Keratinocyte (primary cell): ENCODE results near the gene TJP2. TPM values are rescaled to one million over a fixed set of nuclear protein-coding genes. Genes with fewer than 3 reads are reported as not detected.

Experiments used
- DNase-seq: peaks from one replicate; pipeline ENCODE4 v3.0.0-alpha.2; 2011; ENCODE audit warnings: low read depth, missing footprints, low spot score
- FAIRE-seq: peaks from 2 replicates; lab custom pipeline; 2011; peaks lifted over from hg19 to GRCh38; lab: Jason Lieb, UNC
- H2AFZ ChIP-seq: 2 replicates; pipeline ENCODE4 v1.6.0; 2012; ENCODE audit warnings: low read length, control low read depth, inconsistent platforms; ENCODE audit not compliant: control insufficient read depth
- H3K27ac ChIP-seq: 2 replicates; pipeline ENCODE4 v1.5.1; 2011; ENCODE audit warnings: low read length; ENCODE audit not compliant: control insufficient read depth, insufficient read depth
- H3K27me3 ChIP-seq: 3 replicates; pipeline ENCODE4 v1.6.0; 2011; ENCODE audit warnings: low read length; ENCODE audit not compliant: control insufficient read depth, insufficient read depth; ENCODE audit errors: extremely low read depth
- H3K36me3 ChIP-seq, 2 experiments: 2 replicates in 1 of 2; 3 replicates in 1 of 2; pipeline ENCODE4 v1.5.1; 2011; ENCODE audit warnings: low read length in 2 of 2, mild to moderate bottlenecking in 1 of 2; ENCODE audit not compliant: control insufficient read depth in 2 of 2, insufficient read depth in 2 of 2; ENCODE audit errors: extremely low read depth in 1 of 2
- H3K4me1 ChIP-seq: 3 replicates; pipeline ENCODE4 v1.5.1; 2011; ENCODE audit warnings: low read length; ENCODE audit not compliant: control insufficient read depth, insufficient read depth; ENCODE audit errors: extremely low read depth
- H3K4me2 ChIP-seq: 3 replicates; pipeline ENCODE4 v1.6.0; 2011; ENCODE audit warnings: low read depth, low read length; ENCODE audit not compliant: control insufficient read depth, insufficient read depth; ENCODE audit errors: extremely low read depth
- H3K4me3 ChIP-seq, 3 experiments: fragments of 200-600 bp in 1 of 3; sonication (generic) in 1 of 3; 2 replicates in 2 of 3; 3 replicates in 1 of 3; pipeline ENCODE4 v1.5.1; 2011 to 2016; ENCODE audit warnings: low read length in 3 of 3, mild to moderate bottlenecking in 3 of 3, control low read depth in 2 of 3, inconsistent platforms in 1 of 3, low read depth in 1 of 3, mixed read lengths in 1 of 3, mixed run types in 1 of 3, moderate library complexity in 1 of 3; ENCODE audit not compliant: control insufficient read depth in 2 of 3, insufficient read depth in 2 of 3; ENCODE audit errors: extremely low read depth in 1 of 3
- H3K79me2 ChIP-seq: 2 replicates; pipeline ENCODE4 v1.6.0; 2012; ENCODE audit warnings: low read length; ENCODE audit not compliant: control insufficient read depth, insufficient read depth
- H3K9ac ChIP-seq: 3 replicates; pipeline ENCODE4 v1.6.0; 2011; ENCODE audit warnings: low read length; ENCODE audit not compliant: control insufficient read depth, insufficient read depth; ENCODE audit errors: extremely low read depth
- H3K9me1 ChIP-seq: 3 replicates; pipeline ENCODE4 v1.6.0; 2011; ENCODE audit warnings: low read length; ENCODE audit not compliant: control insufficient read depth, insufficient read depth; ENCODE audit errors: extremely low read depth
- H3K9me3 ChIP-seq: 2 replicates; pipeline ENCODE4 v1.5.1; 2012; ENCODE audit warnings: low read depth, low read length; ENCODE audit not compliant: control insufficient read depth
- H4K20me1 ChIP-seq: 3 replicates; pipeline ENCODE4 v1.6.0; 2011; ENCODE audit warnings: low read length; ENCODE audit not compliant: control insufficient read depth, insufficient read depth; ENCODE audit errors: extremely low read depth
- CTCF ChIP-seq, 3 experiments: IDR thresholded peaks in 1 of 3; conservative IDR thresholded peaks in 1 of 3; optimal IDR thresholded peaks in 1 of 3; 2 replicates in 2 of 3; 3 replicates in 1 of 3; pipeline versions ENCODE3 to v1.5.1; 2011; ENCODE audit warnings: low read length in 3 of 3, mild to moderate bottlenecking in 3 of 3, moderate library complexity in 2 of 3, control low read depth in 1 of 3, inconsistent platforms in 1 of 3; ENCODE audit not compliant: insufficient read depth in 2 of 3; ENCODE audit errors: extremely low read depth in 1 of 3
- EZH2 ChIP-seq: IDR thresholded peaks from one replicate; pipeline ENCODE4 v1.6.1; 2012; ENCODE audit warnings: inconsistent platforms, mild to moderate bottlenecking, low read length, moderate library complexity
- dilution Hi-C: fragments of 300-500 bp; cut with MboI; formaldehyde crosslinking; loops from one replicate; pipeline ENCODE4 v1.7.0; 2020; ENCODE audit warnings: low sequenced_read_pairs; ENCODE audit not compliant: extremely low pct_ligation_motif_present
- polyA plus RNA-seq, 5 experiments: library from polyadenylated mRNA; depleted of rRNA in 3 of 5; stranded (reverse) in 3 of 5; stranded (forward) in 1 of 5; unstranded in 1 of 5; fragments of >200 nt; gene quantifications; 1 replicate in 1 of 5; 2 replicates in 3 of 5; 3 replicates in 1 of 5; pipeline versions ENCODE4 v1.2.1 to v1.2.3, GENCODE V29; 2011 to 2012; ENCODE audit warnings: missing spikeins in 2 of 5, low read depth in 1 of 5, low replicate concordance in 1 of 5

The TJP2 gene
- polyA plus RNA-seq, 1 donor (not counting 4 experiments of a cell fraction or from before 2014, with no cell fraction given), result 74.8 TPM

- Histone ChIP-seq H3K9ac (no peak overlapping the region), H3K9me1 (no peaks in the 10 kb centered on the region), H3K4me3 (no peak overlapping the region), H4K20me1 (no peaks in the 10 kb centered on the region), H3K4me1 (no peaks in the 10 kb centered on the region), H3K27ac (no peak overlapping the region), H3K4me2 (no peak overlapping the region), H3K36me3 (no peaks in the 10 kb centered on the region), H3K9me3 (no peaks in the 10 kb centered on the region), H3K27me3 (no peaks in the 10 kb centered on the region), H2AFZ (no peak overlapping the region), H3K79me2 (no peaks in the 10 kb centered on the region)
- no peak for DNase-seq
- FAIRE-seq, result no peak
- dilution Hi-C loops, result no loop called here
- no peak for TF ChIP-seq CTCF (optimal IDR thresholded peaks at IDR 0.05 in 1 of 3, IDR thresholded peaks at IDR 0.05 in 1 of 3, conservative IDR thresholded peaks at IDR 0.05 in 1 of 3; ENCODE audit: extremely low read depth in 1 of 3, insufficient read depth in 2 of 3, low read length in 3 of 3)
- no peak for TF ChIP-seq EZH2
These were observed 99.1 kb downstream of the TJP2 start for GRCh38 chr9:69273161-69273560.

- H3K4me3 ChIP-seq, result no peak overlapping the region
- H3K79me2 ChIP-seq, result no peaks in the 10 kb centered on the region
- dilution Hi-C loops, result no loop called here
- no peaks in the 10 kb centered on the region for H3K27me3 ChIP-seq
- no peak overlapping the region for H3K27ac ChIP-seq
- no peaks in the 10 kb centered on the region for H3K9me1 ChIP-seq
- H3K4me2 ChIP-seq, result no peak overlapping the region
- no peaks in the 10 kb centered on the region for H3K4me1 ChIP-seq
- H3K9me3 ChIP-seq, result no peaks in the 10 kb centered on the region
- no peak overlapping the region for H2AFZ ChIP-seq
- DNase-seq, result no peak
- FAIRE-seq, result no peak
- H3K36me3 ChIP-seq, result no peaks in the 10 kb centered on the region
- no peak overlapping the region for H3K9ac ChIP-seq
- H4K20me1 ChIP-seq, result no peaks in the 10 kb centered on the region
- TF ChIP-seq EZH2 (no peak), CTCF (optimal IDR thresholded peaks at IDR 0.05 in 1 of 3, IDR thresholded peaks at IDR 0.05 in 1 of 3, conservative IDR thresholded peaks at IDR 0.05 in 1 of 3; ENCODE audit: extremely low read depth in 1 of 3, insufficient read depth in 2 of 3, low read length in 3 of 3) (no peak)
These were observed 102.7 kb downstream of the TJP2 start for GRCh38 chr9:69276775-69277174.
